Activated CD8-positive, alpha-beta memory T cell treated with anti-CD3 and anti-CD28 coated beads for 1 hour (primary cell): ENCODE data around the gene PCDHB12.

Experiments used
- DNase-seq, 2 donors: peaks; one replicate each; pipeline ENCODE4 v3.0.0-alpha.2; 2020; ENCODE audit warnings: low read depth in 1 of 2; ENCODE audit errors: extremely low read depth in 1 of 2

Gene PCDHB12

DNA sequence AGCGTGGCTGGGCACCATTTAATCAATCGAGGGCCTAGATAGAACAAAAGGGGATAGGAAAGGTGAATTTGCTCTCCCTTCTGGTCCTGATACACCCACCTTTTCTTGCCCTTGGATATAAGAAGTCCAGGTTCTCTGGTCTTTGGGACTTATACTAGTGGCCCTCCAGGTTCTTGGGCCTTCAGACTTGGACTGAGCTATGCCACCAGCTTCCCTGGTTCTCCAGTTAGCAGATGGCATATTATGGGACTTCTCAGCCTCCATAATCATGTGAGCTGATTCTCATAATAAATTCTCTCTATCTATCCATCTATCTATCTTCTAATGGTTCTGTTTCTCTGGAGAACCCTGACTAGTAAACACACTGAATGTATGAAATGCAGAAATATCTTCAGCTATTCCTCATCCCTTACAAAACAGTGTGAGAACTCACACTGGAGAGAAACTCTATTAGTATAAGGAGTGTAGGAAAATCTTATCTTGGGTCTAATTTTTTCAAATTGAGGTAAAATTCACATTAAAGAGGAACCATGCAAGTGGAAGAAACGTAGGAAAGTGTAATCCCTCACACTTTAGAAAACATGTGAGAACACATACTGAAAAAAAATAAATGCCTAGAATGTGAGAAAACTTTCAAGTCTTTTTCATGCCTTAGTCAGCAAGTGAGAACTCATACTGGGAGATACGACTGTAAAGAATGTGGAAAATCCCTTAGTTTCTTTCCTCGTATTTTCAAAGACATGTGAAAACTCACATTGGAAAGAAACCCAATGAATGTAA lies 52.1 kb downstream of the PCDHB12 start:
- no peak for DNase-seq

DNA sequence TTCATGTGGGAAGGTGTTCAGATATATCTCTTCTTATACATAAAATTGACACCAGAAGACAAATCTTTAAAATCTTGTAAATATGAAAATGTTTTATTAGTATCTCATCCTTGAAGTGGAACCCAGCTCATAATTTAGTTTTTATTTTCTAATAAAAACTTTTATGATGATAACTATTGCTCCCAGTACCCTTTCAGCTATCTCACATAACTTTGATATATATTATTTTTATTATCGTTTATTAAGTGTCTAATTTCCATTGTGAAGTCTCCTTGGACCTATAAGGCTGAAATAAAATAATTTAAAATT lies 52.7 kb downstream of the PCDHB12 start:
- DNase-seq: no peak
